ENCODE measurements around the gene GVQW3.
"Not testable (repeated sequence)": the region's sequence is repeated elsewhere in the genome, so short reads cannot be mapped to it uniquely, and the experiment has no call there.

The GVQW3 gene

DNA sequence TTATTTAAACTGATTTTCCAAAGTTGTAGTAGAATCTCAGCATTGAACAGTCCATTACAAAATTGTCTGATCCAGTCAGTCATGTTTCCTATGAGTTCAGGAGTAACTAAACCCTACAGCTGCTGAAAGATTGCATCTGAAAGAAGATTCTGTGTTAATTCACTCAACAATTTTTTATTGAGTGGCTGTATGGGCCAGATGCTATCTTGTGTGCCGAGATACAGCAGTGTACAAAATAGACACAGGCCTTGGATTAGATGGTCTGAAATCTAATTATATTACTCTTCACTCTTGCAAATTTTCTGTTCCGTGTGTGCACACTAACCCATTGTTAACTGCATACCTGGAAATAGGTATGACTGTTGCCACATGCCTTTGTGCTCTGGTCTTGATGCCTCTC is 7.3 kb downstream of the GVQW3 start:
- DNase-seq (ENCODE audit: low read depth): no peak

GRCh38 chr11:76391021-76391420 is 9.9 kb downstream of the GVQW3 start:
- no peak for DNase-seq (ENCODE audit: low read depth)

- DNase-seq (ENCODE audit: low read depth): no peak
These were observed 10.8 kb downstream of the GVQW3 start for GRCh38 chr11:76391811-76392475.

GRCh38 chr11:76392870-76393269 is 11.7 kb downstream of the GVQW3 start:
- DNase-seq (ENCODE audit: low read depth): no peak

DNA sequence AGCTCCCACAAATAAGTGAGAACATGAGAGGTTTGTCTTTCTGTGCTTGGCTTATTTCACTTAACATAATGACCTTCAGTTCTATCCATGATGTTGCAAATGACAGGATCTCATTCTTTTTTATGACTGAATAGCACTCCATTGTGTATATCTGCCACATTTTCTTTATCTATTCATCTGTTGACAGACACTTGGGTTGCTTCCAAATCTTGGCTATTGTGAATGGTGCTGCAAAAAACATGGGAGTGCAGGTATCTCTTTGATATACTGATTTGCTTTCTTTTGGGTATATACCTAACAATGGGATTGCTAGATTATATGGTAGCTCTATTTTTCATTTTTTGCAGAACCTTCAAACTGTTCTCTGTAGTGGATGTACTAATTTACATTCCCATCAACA is 13.3 kb downstream of the GVQW3 start:
- no peak for DNase-seq (ENCODE audit: low read depth)

GRCh38 chr11:76395296-76395695 is 14.2 kb downstream of the GVQW3 start:
- DNase-seq (ENCODE audit: low read depth): no peak

DNA sequence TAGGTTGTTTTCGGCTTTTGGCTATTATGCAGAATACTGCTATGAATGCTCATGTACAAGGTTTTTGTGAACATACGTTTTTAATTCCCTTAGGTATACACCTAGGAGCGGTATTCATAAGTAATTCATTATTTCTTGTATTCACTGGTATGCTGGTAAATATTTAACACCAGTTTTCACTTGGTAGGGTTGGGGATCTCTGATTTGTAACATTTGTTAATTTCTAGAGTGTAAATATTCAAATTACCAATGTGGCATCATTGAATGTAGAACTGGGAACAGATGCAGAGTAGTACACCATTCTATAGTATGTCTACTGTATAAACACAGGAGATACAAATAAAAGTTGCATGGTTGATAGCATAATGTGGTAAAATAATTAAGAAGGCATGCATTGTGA is 16.3 kb downstream of the GVQW3 start:
- no peak for DNase-seq (ENCODE audit: low read depth)

GRCh38 chr11:76400967-76401366 is 19.8 kb downstream of the GVQW3 start:
- no peak for DNase-seq (ENCODE audit: low read depth)

DNA sequence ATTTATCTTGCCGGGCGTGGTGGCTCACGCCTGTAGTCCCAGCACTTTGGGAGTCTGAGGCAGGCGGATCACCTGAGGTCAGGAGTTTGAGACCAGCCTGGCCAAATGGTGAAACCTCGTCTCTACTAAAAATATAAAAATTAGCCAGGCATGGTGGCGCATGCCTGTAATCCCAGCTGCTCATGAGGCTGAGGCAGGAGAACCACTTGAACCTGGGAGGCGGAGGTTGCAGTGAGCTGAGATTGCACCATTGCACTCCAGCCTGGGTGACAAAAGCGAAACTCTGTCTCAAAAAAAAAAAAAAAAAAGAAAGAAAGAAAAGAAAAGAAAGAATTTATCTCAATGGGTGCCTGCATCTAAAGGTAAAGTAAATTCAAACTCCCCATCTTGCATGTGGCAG is 20.4 kb downstream of the GVQW3 start:
- DNase-seq (ENCODE audit: low read depth): not testable (repeated sequence)

DNA sequence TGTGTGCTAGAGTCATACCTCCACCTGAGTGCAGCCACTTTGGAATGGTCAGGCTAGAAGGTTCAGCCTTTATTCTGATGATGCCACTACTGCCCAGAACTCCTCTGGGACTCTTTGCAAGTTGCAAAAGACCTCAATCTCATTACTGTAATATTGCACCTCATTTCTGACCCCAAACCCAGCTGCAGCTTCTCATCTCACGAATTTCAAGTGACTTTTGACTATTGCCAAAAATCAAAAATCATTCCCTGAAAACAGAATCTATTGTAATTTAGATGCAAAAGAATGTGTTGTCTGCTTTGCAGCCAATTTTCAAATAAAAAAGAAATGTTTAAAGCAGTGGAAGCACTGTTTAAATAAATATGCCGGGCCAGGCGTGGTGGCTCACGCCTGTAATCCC is 25.2 kb downstream of the GVQW3 start:
- no peak for DNase-seq (ENCODE audit: low read depth)

- DNase-seq (ENCODE audit: low read depth): no peak
These were observed 27.2 kb downstream of the GVQW3 start for GRCh38 chr11:76408171-76408965.

DNA sequence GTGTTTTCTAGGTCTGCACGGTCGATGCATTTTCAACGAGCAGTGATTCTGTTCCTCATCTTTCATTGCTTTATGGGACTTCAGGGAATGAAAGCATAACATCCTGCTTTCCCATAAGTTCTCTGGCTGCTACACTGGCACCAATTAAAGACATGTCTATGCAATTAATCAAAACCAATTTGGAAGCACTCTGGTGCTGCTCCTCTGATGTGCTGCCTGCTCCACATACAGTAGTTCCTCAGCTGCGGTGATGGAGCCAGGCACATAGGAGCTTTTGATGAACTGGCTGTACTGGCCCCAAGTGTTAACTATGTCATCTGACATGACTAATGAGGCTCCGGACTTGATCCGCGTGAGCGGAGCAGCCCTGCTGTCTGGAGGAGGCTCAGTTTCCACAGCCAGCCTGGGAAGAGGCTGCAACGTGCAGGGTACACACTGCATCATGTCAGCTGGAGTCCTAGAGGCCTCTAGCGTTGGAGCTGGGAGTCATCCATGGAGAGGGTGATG is 29.8 kb downstream of the GVQW3 start:
- no peak for DNase-seq (ENCODE audit: low read depth)

DNA sequence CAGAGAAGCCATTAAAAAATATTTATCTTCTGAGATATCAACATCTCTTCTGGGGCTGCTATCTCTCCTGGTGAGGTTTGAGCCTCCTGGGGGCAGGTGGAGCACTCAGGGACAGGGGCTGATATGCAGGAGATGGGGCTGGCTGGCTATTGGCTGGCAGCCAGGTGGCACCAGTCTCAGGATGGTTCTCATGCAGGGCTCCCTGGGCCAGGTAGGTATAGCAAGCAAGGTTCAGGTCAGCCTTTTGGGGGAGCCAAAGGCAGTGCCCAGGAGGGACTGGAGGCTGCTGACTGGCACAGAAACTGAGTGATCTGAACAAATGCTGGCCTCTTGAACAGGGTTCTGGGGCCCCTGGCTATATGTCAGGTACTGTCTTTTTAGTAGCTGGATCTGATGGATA is 34.0 kb downstream of the GVQW3 start:
- DNase-seq (ENCODE audit: low read depth): no peak

GRCh38 chr11:76419896-76420295 is 38.8 kb downstream of the GVQW3 start:
- no peak for DNase-seq (ENCODE audit: low read depth)

DNA sequence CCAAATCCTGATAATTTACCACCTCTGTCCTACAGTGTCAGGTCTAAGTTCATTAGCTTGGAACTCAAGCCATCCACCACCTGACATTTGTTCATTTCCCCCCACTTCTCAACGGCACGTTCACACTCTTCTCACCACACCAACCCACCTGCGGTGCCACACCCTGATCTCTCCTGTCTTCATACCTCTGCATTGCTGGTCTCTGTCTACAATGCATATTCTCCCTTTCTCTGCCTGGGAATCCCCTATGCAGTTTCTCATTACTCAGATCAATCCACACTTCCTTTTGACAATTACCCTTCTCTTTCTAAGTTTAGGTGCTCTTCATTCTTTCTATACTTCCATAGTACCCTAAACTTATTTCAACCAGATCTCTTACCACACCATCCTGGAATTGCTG is 43.3 kb downstream of the GVQW3 start:
- DNase-seq (ENCODE audit: low read depth): no peak

DNA sequence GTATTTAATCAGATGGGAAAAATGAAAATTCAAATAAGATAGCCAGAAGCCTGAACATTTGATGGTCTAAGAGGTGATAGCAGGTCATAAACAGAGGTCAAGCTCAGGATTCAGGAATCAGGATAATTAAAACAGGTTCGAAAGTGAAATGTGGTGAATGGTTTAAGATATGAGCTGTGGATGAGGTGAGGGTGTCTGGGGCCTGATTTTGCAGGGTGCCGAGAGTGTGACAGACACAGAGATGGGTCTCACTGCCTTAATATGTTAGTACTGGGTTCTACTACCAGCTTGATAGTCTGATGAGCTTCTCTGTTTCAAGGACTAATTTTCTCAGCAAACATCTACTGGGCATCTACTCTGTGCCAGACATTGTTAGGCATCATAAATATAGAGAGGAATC is 43.8 kb downstream of the GVQW3 start:
- no peak for DNase-seq (ENCODE audit: low read depth)

DNA sequence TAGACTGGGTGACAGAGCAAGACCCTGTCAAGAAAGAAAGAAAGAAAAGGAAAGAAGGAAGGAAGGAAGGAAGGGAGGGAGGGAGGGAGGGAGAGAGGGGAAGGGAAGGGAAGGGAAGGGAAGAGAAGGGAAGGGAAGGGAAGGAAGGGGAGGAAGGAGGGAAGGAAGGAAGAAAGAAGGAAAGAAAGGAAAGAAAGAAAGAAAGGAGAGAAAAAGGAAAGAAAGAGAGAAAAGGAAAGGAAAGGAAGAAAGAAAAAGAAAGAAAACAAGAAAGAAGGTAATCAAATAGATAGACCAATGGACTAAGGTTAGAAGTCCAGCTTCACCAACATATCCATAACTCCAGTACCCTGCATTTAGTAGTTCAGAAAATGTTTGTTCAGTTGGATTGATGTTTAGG is 45.5 kb downstream of the GVQW3 start:
- DNase-seq (ENCODE audit: low read depth): no peak

- DNase-seq (ENCODE audit: low read depth): no peak
These were observed 54.9 kb downstream of the GVQW3 start for GRCh38 chr11:76436020-76436419.

GRCh38 chr11:76443268-76443980 is 62.3 kb downstream of the GVQW3 start:
- DNase-seq (ENCODE audit: low read depth): no peak

DNA sequence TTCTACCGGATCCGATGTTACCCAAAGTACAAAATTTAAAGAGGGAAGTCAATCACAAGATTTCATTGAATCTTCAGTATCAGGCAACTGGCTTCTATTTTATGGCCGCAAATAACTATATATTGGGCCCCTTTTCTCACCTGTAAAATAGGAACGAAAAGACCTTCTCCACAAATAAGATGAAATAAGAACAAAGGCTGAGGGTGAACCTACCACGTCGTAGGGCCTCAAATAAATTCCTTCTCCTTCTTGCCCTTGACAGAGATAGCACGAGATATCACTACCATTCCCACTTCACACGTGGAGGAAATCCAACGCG is 62.9 kb downstream of the GVQW3 start:
- DNase-seq (ENCODE audit: low read depth): no peak

- peak; percentile 86 for DNase-seq (ENCODE audit: low read depth)
These were observed 63.4 kb downstream of the GVQW3 start, which contains the start of gene EMSY for GRCh38 chr11:76444384-76445120. TSS of gene EMSY (plus strand) at chr11:76445018. CDS start at chr11:76446939, 1,921 bp downstream.
